GM19099 (cell line): ENCODE data around the gene KCNJ5.

ENCODE experiments used
- POLR2A ChIP-seq: IDR thresholded peaks from 3 replicates; pipeline ENCODE4 v1.6.1; 2011; ENCODE audit warnings: low read depth; ENCODE audit not compliant: insufficient read length; ENCODE audit errors: extremely low read depth

The KCNJ5 gene

DNA sequence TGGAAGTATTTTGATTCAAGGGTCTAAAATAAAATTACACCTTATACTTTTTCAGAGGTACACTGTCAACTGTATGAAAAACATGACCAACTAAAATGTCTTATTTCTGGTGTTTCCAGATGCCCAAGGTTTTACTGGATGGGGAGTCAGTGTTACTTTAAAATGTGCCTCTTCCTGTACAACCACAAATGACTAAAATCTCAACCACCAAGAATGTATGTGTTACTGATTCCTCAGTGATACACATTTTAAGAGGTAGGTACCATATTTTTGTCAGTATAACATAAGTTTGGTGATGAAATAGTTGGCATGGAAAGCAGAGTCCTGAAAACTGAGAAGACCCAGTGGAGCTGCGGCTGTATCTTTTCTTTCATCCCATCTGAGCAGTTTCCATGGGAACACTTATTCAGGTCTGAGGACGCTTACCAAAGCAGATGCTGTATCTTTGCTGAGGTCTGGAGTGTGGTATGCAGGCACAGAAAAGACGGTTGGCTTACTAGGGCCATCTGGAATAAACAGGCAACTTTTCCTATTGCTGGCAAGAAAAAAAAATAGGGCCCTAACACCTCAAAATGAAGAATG, 72.7 kb downstream of the KCNJ5 start:
- no peak for TF ChIP-seq POLR2A

DNA sequence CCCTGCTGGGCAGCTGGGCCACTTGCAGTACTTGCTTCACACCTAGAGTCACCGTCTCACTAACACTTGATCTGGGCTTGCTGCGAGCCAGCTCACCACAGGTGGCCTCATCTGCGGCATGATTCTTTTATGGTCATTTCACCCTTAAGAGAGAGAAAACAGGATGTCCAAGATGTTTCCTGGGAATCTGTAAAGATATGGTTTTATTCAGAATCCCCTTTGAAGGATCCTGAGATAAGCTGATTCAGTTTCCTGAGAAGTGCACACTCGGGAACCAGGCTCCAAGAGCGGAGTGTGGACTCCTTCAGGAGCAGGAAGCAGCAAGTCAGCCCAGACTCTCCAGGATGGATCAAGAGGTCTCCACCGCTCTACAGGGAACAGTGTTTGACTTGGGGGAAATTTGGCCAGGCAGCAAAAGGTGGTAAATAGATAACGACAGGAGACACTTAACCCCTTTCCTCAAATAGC, 73.3 kb downstream of the KCNJ5 start:
- no peak for TF ChIP-seq POLR2A

DNA sequence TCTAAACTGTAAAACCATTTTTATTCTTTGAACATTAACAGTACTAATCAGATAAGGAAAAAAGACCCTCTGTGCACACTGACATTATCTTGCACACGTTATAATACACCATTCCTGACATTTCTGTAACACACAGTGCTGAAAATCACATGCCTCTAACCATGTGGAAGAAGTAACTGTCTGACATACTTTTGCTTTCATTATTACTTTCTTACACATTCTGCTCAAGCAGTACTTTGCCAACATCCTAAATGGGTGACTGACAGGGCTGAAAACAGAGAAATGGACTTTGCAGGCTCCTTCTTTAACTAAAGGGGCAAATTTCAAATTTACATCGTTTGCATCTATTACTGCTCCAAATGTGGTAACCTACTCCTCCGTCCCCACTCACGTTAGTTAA, 74.3 kb downstream of the KCNJ5 start:
- no peak for TF ChIP-seq POLR2A

DNA sequence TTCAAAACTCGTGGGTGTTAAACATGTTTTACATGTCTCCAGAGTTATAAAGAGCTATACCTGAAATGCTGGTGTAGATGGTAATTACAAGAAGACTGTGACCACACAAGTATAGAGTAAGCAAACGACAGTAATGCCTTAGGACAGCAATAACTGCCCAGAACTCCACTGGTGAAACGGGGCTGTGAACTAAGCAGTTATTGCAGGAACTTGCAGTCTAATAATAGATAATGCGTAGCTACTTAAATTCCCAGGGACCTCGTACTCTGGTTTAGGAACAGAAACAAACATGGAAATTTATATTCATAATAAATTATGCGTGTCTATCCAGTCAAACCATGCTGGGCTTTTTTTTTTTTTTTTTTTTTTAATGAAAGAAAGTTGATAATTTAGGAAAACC, 76.4 kb downstream of the KCNJ5 start:
- no peak for TF ChIP-seq POLR2A

DNA sequence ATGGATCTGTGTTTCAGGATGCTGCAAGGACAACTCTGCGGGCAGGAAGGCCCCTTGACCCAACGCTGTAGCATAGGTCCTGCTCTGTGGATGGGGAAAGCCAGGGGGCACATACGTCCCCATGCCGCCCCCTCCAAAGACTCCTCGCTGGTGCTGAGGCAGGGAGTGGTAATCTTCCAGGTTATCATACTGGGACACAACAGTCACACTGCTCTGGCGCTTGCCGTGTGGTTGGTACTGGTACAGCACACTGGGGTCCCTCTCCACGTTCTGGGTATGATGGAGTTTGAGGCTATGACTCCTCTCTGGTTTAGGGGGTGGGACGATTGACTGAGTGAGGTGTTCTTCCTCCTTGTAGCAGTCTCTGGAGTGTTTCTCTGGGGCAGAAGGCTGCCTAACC, 77.8 kb downstream of the KCNJ5 start:
- TF ChIP-seq POLR2A = no peak
